Stimulated activated naive B cell treated with anti-CD40 and anti-IgM and Interleukin-4, amounts not matched to agents 10 μg/mL and 1 μg/mL and 100 μg/mL, for 72 hours (primary cell): Measurements from ENCODE around the gene KNTC1.
"Not testable (repeated sequence)": the region's sequence is repeated elsewhere in the genome, so short reads cannot be mapped to it uniquely, and the experiment has no call there.

Experiments
- ATAC-seq, 2 donors: fragments of 150-1000 bp; cut with Tn5 transposase; replicated peaks; 2 replicates each; pipeline ENCODE4 v1.10.0; 2021; ENCODE audit warnings: moderate library complexity in 1 of 2
- DNase-seq: peaks from one replicate; pipeline ENCODE4 v3.0.0; 2021
- H3K27ac Mint-ChIP-seq: one replicate; pipeline ENCODE4 v1.8.0; 2022; ENCODE audit warnings: mild to moderate bottlenecking, mixed read lengths
- H3K27me3 Mint-ChIP-seq, 2 donors: one replicate each; pipeline ENCODE4 v1.8.0; 2022; ENCODE audit warnings: mixed read lengths in 2 of 2
- H3K36me3 Mint-ChIP-seq, 2 donors: one replicate each; pipeline ENCODE4 v1.8.0; 2022; ENCODE audit warnings: mixed read lengths in 2 of 2, mild to moderate bottlenecking in 1 of 2
- H3K4me1 Mint-ChIP-seq, 2 donors: one replicate each; pipeline ENCODE4 v1.8.0; 2022; ENCODE audit warnings: mixed read lengths in 2 of 2, mild to moderate bottlenecking in 1 of 2
- H3K4me3 Mint-ChIP-seq, 2 donors: one replicate each; pipeline ENCODE4 v1.8.0; 2022; ENCODE audit warnings: mild to moderate bottlenecking in 2 of 2, mixed read lengths in 2 of 2, moderate library complexity in 1 of 2
- H3K9me3 Mint-ChIP-seq, 2 donors: one replicate each; pipeline ENCODE4 v1.8.0; 2022; ENCODE audit warnings: mixed read lengths in 2 of 2, mild to moderate bottlenecking in 1 of 2

Gene KNTC1

DNA sequence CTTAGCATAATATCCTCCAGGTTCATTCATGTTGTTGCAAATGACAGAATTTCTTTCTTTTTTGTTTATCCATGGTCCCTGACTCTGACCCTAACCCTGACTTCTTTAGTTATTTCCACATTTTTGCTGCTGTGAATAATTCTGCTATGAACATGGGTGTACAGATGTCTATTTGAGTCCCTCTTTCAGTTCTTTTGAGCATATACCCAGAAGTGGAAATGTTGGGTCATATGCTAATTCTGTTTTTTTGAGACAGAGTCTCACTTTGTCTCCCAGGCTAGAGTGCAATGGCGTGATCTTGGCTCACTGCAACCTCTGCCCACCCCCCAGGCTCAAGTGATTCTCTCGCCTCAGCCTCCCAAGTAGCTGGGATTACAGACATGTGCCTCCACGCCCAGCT is 33.1 kb downstream of the KNTC1 start:
- ATAC-seq (peak; percentile 70 to 78), DNase-seq (no peak)
- Mint-ChIP-seq H3K27me3 (no peaks in the 10 kb centered on the region), H3K27ac (peak overlapping the region; percentile 84), H3K4me1 (peaks cover 5 to 16% of the 10 kb centered on the region in 2 donors), H3K36me3 (peaks cover 32 to 48% of the 10 kb centered on the region in 2 donors), H3K4me3 (no peak overlapping the region), H3K9me3 (no peaks in the 10 kb centered on the region)

- peaks cover 5 to 16% of the 10 kb centered on the region in 2 donors for H3K4me1 Mint-ChIP-seq
- peaks cover 23 to 34% of the 10 kb centered on the region in 2 donors for H3K36me3 Mint-ChIP-seq
- ATAC-seq = no peak
- no peak overlapping the region for H3K27ac Mint-ChIP-seq
- DNase-seq = no peak
- H3K9me3 Mint-ChIP-seq = no peaks in the 10 kb centered on the region
- H3K4me3 Mint-ChIP-seq = no peak overlapping the region
- H3K27me3 Mint-ChIP-seq = no peaks in the 10 kb centered on the region
These were observed 36.3 kb downstream of the KNTC1 start for GRCh38 chr12:122563361-122563760.

DNA sequence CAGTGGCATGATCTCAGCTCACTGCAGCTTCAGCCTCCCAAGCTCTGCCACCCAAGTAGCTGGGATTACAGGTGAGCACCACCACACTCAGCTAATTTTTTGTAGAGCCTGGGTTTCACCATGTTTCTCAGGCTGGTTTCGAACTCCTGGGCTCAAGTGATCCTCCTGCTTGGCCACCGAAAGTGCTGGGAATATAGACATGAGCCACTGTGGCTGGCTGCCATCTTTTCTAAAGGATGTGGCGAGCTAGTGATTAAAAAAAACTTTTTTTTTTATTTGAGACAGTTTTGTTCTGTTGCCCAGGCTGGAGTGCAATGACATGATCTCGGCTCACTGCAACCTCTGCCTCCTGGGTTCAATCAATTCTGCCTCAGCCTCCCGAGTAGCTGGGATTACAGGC is 39.8 kb downstream of the KNTC1 start:
- H3K36me3 Mint-ChIP-seq = peaks cover 13 to 32% of the 10 kb centered on the region in 2 donors
- ATAC-seq, H3K27me3 Mint-ChIP-seq, DNase-seq, H3K9me3 Mint-ChIP-seq, H3K27ac Mint-ChIP-seq, H3K4me1 Mint-ChIP-seq, H3K4me3 Mint-ChIP-seq: not testable (repeated sequence)

DNA sequence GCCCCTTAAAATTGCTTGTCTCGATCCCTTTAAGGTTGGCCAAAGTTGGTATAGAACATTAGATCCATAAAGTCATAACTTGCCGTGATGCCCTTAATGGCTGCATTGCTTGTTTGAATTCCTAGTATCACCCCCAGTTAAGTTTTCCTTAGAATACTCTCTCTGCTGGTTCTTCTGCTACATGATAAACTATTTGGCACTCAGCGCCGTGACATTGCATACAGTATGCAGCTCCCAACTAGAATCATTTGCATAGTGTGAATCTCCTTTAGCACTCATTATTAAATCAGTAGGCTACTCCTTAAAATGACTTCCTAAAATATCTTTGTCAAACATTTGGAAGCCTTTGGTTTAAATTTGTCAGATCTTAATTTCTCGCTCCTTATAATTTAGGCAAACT is 42.2 kb downstream of the KNTC1 start:
- Mint-ChIP-seq H3K27me3 (no peaks in the 10 kb centered on the region), H3K36me3 (peaks cover 13 to 32% of the 10 kb centered on the region in 2 donors), H3K4me3 (no peak overlapping the region), H3K9me3 (no peaks in the 10 kb centered on the region), H3K4me1 (no peaks in the 10 kb centered on the region), H3K27ac (no peak overlapping the region)
- DNase-seq (no peak), ATAC-seq (no peak)

DNA sequence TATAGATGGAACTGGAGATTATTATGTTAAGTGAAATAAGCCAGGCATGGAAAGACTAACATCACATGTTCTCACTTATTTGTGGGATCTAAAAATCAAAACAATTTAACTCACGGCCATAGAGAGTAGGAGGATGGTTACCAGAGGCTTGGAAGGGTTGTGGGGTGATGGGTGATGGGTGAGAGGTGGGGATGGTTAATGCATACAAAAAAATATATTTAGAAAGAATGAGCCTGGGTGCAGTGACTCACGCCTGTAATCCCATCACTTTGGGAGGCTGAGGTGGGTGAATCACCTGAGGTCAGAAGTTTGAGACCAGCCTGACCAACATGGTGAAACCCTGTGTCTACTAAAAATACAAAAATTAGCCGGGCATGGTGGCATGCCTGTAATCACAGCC is 43.0 kb downstream of the KNTC1 start:
- not testable (repeated sequence) for DNase-seq, H3K27me3 Mint-ChIP-seq, H3K9me3 Mint-ChIP-seq, H3K4me3 Mint-ChIP-seq, H3K27ac Mint-ChIP-seq, ATAC-seq, H3K4me1 Mint-ChIP-seq
- peaks cover 18 to 37% of the 10 kb centered on the region in 2 donors for H3K36me3 Mint-ChIP-seq

DNA sequence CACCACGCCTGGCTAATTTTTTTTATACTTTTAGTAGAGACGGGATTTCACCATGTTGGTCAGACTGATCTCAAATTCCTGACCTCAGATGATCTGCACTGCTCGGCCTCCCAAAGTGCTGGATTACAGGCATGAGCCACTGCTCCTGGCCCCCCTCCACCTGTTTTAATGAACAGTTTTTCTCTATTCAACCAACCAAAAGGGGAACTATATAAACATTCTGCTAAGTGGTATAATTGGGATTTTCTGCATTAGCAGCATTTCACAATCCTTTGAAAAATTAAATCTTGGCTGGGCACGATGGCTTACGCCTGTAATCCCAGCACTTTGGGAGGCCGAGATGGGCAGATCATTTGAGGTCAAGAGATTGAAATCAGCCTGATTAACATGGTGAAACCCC is 44.8 kb downstream of the KNTC1 start:
- Mint-ChIP-seq H3K36me3 (peaks cover 24 to 49% of the 10 kb centered on the region in 2 donors), H3K4me1 (no peaks in the 10 kb centered on the region), H3K27me3 (no peaks in the 10 kb centered on the region), H3K27ac (no peak overlapping the region), H3K4me3 (no peak overlapping the region), H3K9me3 (no peaks in the 10 kb centered on the region)
- ATAC-seq (no peak), DNase-seq (no peak)

DNA sequence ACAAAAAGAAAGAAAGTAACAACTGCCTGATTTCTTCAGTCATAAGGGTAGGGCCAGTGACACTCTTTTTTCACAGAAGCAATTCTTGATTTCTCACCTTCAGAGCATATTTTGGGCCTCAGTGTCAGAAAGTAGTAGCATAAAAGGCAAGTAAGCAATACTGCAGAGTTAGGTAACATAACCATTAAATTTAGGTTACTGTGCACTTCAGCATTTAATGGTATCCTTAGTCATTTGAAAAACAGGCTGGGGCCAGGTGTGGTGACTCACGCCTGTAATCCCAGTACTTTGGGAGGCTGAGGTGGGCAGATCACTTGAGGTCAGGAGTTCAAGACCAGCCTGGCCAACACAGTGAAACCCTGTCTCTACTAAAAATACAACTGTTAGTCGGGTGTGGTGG is 56.2 kb downstream of the KNTC1 start:
- H3K4me1 Mint-ChIP-seq, H3K4me3 Mint-ChIP-seq, DNase-seq, H3K27me3 Mint-ChIP-seq, H3K9me3 Mint-ChIP-seq, ATAC-seq, H3K27ac Mint-ChIP-seq: not testable (repeated sequence)
- peaks cover 28 to 41% of the 10 kb centered on the region in 2 donors for H3K36me3 Mint-ChIP-seq

DNA sequence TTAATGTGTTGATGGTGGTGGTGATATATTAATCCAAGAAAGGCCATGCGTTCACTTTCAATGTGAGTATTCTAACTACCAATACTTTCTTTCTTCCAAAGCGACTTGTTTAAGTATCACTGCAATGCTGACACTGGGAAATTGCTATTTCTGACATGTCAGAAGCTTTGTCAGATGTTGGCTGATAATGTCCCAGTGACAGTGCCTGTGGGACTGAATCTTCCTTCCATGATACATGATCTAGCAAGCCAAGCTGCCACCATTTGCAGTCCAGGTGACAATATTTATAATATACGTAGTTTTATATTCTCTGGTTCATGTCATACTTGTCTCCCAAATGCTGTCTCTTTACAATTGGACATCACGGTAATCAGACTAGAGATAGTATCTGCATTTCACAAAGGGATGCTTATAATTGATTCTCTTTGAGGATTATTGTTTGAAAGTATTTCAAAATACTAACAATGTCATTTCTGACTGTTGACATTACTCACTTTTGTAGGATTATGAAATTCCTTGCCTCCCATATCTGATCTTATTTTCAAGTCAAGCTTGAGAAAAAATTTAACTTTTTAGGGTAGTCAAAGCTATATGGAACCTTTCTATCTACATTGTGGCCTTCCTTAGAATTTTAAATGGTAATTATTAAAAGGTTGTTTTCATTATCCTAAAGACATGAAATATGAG is 57.3 kb downstream of the KNTC1 start:
- H3K4me3 Mint-ChIP-seq = no peak overlapping the region
- no peak overlapping the region for H3K27ac Mint-ChIP-seq
- H3K36me3 Mint-ChIP-seq = peaks cover 23 to 37% of the 10 kb centered on the region in 2 donors
- H3K4me1 Mint-ChIP-seq = no peaks in the 10 kb centered on the region
- DNase-seq (no peak), ATAC-seq (no peak)
- H3K27me3 Mint-ChIP-seq = no peaks in the 10 kb centered on the region
- H3K9me3 Mint-ChIP-seq = no peaks in the 10 kb centered on the region

DNA sequence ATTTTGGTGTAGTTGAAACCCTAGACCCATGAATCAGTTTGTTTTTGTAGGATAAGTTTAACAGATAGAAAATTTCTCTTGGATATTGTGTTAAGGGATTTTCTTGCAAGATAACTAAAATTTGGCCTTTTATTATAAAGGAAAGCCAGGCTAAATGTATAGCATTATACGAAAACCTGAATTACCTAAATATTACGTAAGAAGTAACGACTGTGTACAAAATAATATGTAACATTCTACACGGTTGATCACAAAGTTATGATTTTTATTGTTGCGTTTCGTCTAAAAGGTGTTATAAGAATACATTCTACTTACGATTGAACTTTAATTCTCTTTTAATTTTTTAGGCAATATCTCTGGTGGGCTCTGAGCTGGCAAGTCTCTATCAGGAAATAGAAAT is 63.9 kb downstream of the KNTC1 start:
- no peaks in the 10 kb centered on the region for H3K9me3 Mint-ChIP-seq
- H3K4me1 Mint-ChIP-seq = no peaks in the 10 kb centered on the region
- no peak for DNase-seq
- ATAC-seq = no peak
- H3K27me3 Mint-ChIP-seq = no peaks in the 10 kb centered on the region
- H3K36me3 Mint-ChIP-seq = peaks cover 12 to 27% of the 10 kb centered on the region in 2 donors
- no peak overlapping the region for H3K4me3 Mint-ChIP-seq
- no peak overlapping the region for H3K27ac Mint-ChIP-seq

GRCh38 chr12:122591966-122592365 is 64.9 kb downstream of the KNTC1 start:
- not testable (repeated sequence) for H3K27me3 Mint-ChIP-seq, H3K4me3 Mint-ChIP-seq, H3K9me3 Mint-ChIP-seq, ATAC-seq, DNase-seq, H3K4me1 Mint-ChIP-seq, H3K27ac Mint-ChIP-seq
- peaks cover 14 to 30% of the 10 kb centered on the region in 2 donors for H3K36me3 Mint-ChIP-seq

DNA sequence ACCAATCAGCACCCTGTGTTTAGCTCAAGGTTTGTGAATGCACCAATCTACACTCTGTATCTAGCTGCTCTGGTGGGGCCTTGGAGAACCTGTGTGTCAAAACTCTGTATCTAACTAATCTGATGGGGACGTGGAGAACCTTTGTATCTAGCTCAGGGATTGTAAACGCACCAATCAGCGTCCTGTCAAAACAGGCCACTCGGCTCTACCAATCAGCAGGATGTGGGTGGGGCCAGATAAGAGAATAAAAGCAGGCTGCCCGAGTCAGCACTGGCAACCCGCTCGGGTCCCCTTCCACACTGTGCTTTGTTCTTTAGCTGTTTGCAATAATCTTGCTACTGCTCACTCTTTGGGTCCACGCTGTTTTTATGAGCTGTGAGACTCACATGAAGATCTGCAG is 65.5 kb downstream of the KNTC1 start:
- not testable (repeated sequence) for H3K27me3 Mint-ChIP-seq, H3K9me3 Mint-ChIP-seq, ATAC-seq, DNase-seq, H3K27ac Mint-ChIP-seq, H3K4me1 Mint-ChIP-seq, H3K4me3 Mint-ChIP-seq
- peaks cover 16 to 31% of the 10 kb centered on the region in 2 donors for H3K36me3 Mint-ChIP-seq

DNA sequence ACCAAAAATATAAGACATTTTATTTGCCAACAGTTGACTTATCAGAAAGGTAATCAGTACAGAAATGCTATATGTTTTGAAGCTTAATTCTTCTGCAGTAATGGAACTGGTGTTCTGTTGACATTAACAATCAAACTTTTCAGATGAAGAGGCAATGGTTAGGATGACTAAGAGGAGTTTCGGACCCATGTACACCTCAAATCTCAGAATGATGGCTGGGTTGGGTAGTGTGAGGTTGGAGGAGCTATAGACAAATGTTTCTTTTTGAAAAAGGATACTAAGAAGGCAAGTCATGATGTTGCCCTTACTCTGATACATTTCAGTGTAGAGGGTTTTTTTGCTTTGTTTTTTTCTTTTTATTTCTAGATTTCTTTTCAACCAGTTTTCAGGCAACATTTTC is 66.9 kb downstream of the KNTC1 start:
- H3K36me3 Mint-ChIP-seq = peaks cover 21 to 32% of the 10 kb centered on the region in 2 donors
- ATAC-seq (no peak), DNase-seq (no peak)
- no peak overlapping the region for H3K4me3 Mint-ChIP-seq
- H3K27ac Mint-ChIP-seq = no peak overlapping the region
- H3K27me3 Mint-ChIP-seq = no peaks in the 10 kb centered on the region
- H3K4me1 Mint-ChIP-seq = no peaks in the 10 kb centered on the region
- H3K9me3 Mint-ChIP-seq = no peaks in the 10 kb centered on the region

DNA sequence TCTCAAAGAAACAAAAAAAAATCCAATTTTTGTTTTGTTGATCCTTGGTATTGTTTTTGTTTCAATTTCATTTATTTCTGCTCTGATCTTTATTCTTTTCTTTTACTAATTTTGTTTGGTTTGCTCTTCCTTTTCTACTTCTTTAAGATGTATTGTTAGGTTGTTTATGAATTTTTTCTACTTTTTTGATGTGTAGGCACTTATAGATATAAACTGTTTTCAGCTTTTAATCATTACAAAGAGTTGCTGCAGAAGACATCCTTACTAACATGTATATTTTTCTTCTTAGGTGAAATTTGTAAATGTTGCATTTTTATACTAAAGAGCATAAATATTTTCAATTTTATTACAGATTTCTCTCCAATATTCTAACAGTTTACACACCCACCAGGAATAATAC is 69.8 kb downstream of the KNTC1 start:
- no peaks in the 10 kb centered on the region for H3K9me3 Mint-ChIP-seq
- H3K27ac Mint-ChIP-seq = no peak overlapping the region
- no peak for ATAC-seq
- H3K36me3 Mint-ChIP-seq = peaks cover 22 to 25% of the 10 kb centered on the region in 2 donors
- DNase-seq = no peak
- H3K4me3 Mint-ChIP-seq = no peak overlapping the region
- no peaks in the 10 kb centered on the region for H3K4me1 Mint-ChIP-seq
- no peaks in the 10 kb centered on the region for H3K27me3 Mint-ChIP-seq

- H3K4me1 Mint-ChIP-seq = no peaks in the 10 kb centered on the region
- H3K27me3 Mint-ChIP-seq = no peaks in the 10 kb centered on the region
- no peak for DNase-seq
- no peaks in the 10 kb centered on the region for H3K9me3 Mint-ChIP-seq
- no peak for ATAC-seq
- H3K4me3 Mint-ChIP-seq = no peak overlapping the region
- no peak overlapping the region for H3K27ac Mint-ChIP-seq
- H3K36me3 Mint-ChIP-seq = peaks cover 34 to 39% of the 10 kb centered on the region in 2 donors
These were observed 75.4 kb downstream of the KNTC1 start for GRCh38 chr12:122602456-122602855.

- Mint-ChIP-seq H3K36me3 (peaks cover 23 to 39% of the 10 kb centered on the region in 2 donors), H3K27ac (no peak overlapping the region), H3K4me3 (no peak overlapping the region), H3K4me1 (no peaks in the 10 kb centered on the region), H3K9me3 (no peaks in the 10 kb centered on the region), H3K27me3 (no peaks in the 10 kb centered on the region)
- ATAC-seq (no peak), DNase-seq (no peak)
These were observed 77.9 kb downstream of the KNTC1 start for GRCh38 chr12:122604993-122605392.
